ENCODE results near the gene ERICH3.
"Not testable (repeated sequence)": the region's sequence is repeated elsewhere in the genome, so short reads cannot be mapped to it uniquely, and the experiment has no call there.

ERICH3 gene

GRCh38 chr1:74679811-74680210 is 6.2 kb upstream of the ERICH3 start:
- DNase-seq (ENCODE audit: low read depth): no peak
- no peak overlapping the region for H3K4me3 ChIP-seq (ENCODE audit: low read length)
- TF ChIP-seq CTCF (conservative IDR thresholded peaks at IDR 0.05; ENCODE audit: low read length): no peak

GRCh38 chr1:74677926-74678325 is 4.3 kb upstream of the ERICH3 start:
- no peak overlapping the region for H3K4me3 ChIP-seq (ENCODE audit: low read length)
- TF ChIP-seq CTCF (conservative IDR thresholded peaks at IDR 0.05; ENCODE audit: low read length): no peak
- DNase-seq (ENCODE audit: low read depth): no peak

- no peak overlapping the region for H3K4me3 ChIP-seq (ENCODE audit: low read length)
- no peak for DNase-seq (ENCODE audit: low read depth)
- no peak for TF ChIP-seq CTCF (conservative IDR thresholded peaks at IDR 0.05; ENCODE audit: low read length)
Measured at GRCh38 chr1:74674278-74675048, 871 bp upstream of the ERICH3 start.

- not testable (repeated sequence) for DNase-seq (ENCODE audit: low read depth); H3K4me3 ChIP-seq (ENCODE audit: low read length)
Measured at GRCh38 chr1:74670866-74671265, 2.7 kb downstream of the ERICH3 start.

- TF ChIP-seq CTCF (conservative IDR thresholded peaks at IDR 0.05; ENCODE audit: low read length): no peak
- no peak for DNase-seq (ENCODE audit: low read depth)
Measured at GRCh38 chr1:74654708-74655107, 18.9 kb downstream of the ERICH3 start.

GRCh38 chr1:74652711-74653139 is 20.9 kb downstream of the ERICH3 start:
- H3K4me3 ChIP-seq (ENCODE audit: low read length): no peak overlapping the region
- peak; percentile 66 for DNase-seq (ENCODE audit: low read depth)
- TF ChIP-seq CTCF (conservative IDR thresholded peaks at IDR 0.05; ENCODE audit: low read length): no peak

More at GRCh38 chr1:74654708-74655107, 18.9 kb downstream of the ERICH3 start:
- no peak overlapping the region for H3K4me3 ChIP-seq (ENCODE audit: low read length)

- no peak overlapping the region for H3K4me3 ChIP-seq (ENCODE audit: low read length)
- DNase-seq (ENCODE audit: low read depth): peak; percentile 12
- TF ChIP-seq CTCF (conservative IDR thresholded peaks at IDR 0.05; ENCODE audit: low read length): no peak
Measured at GRCh38 chr1:74650561-74650960, 23.0 kb downstream of the ERICH3 start.
